NCI-H1105 treated with DMSO at 0.1 percent for 48 hours (cell line): Measurements from ENCODE around the gene USH2A.
A peak's percentile ranks its signal among the peaks of the same experiment; 100 is the strongest.
"Not testable (repeated sequence)": the region's sequence is repeated elsewhere in the genome, so short reads cannot be mapped to it uniquely, and the experiment has no call there.

Experiments used
- DNase-seq: peaks from one replicate; lab custom pipeline; 2025; lab: John Stamatoyannopoulos, UW

The USH2A gene

GRCh38 chr1:216410026-216410425 lies 13.2 kb downstream of the USH2A start:
- no peak for DNase-seq

- DNase-seq, result no peak
Observed at GRCh38 chr1:216390956-216391355, 32.3 kb downstream of the USH2A start.

GRCh38 chr1:216389774-216390173 lies 33.5 kb downstream of the USH2A start:
- no peak for DNase-seq

GRCh38 chr1:216388558-216388957 lies 34.7 kb downstream of the USH2A start:
- DNase-seq, result no peak

DNA sequence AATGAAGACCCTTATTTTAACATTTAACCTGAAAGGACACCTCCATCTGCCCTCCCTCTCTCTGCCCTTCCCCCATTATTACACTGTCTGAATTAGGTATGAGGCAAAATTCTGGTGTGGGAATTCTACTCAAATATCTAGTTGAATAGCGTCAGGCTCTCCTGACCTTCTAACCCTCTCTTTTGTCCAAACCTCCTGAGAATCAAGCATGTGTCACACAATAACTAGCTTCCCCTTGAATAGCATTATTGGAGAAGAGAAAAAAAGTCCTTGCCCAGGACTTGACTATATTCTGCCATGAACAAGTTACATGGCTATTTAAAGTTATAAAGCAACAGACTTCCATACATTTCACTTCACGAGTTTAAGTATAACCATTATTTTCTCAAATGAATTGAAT lies 35.5 kb downstream of the USH2A start:
- no peak for DNase-seq

DNA sequence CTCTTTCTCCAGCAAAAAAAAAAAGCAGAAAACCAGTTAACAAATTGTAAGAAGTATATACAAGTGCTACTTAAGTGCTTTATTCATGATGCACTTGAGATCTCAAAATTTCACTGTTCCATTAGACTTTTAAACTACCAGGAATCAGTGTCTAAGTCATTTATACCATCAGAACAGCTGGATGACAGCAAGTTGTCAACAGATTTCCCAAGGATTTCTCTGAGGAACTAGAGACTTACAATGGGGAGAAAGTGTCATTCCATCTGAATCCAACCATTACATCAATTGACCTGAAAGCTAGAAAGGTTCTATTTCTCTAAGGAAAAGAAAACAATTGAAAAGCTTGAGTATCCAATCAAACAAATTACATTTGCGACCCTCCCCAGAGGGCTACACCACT lies 43.8 kb downstream of the USH2A start:
- no peak for DNase-seq

GRCh38 chr1:216368249-216368648 lies 55.0 kb downstream of the USH2A start:
- no peak for DNase-seq

- DNase-seq, result no peak
Observed at GRCh38 chr1:216366979-216367378, 56.3 kb downstream of the USH2A start.

- no peak for DNase-seq
Observed at GRCh38 chr1:216356945-216357344, 66.3 kb downstream of the USH2A start.

DNA sequence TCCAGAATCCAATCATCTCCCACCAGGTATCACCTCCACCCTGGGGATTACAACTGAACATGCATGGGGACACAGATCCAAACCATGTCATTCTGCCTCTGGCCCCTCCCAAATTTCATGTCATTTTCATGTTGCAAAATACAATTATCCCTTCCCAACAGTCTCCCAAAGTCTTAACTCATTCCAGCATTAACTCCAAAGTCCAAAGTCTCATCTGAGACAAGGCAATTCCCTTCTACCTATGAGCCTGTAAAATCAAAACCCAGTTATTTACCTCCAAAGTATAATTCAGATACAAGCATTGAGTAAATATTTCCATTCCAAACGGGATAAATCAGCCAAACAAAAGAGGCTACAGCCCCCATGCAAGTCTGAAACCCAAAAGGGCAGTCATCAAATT lies 73.1 kb downstream of the USH2A start:
- no peak for DNase-seq

DNA sequence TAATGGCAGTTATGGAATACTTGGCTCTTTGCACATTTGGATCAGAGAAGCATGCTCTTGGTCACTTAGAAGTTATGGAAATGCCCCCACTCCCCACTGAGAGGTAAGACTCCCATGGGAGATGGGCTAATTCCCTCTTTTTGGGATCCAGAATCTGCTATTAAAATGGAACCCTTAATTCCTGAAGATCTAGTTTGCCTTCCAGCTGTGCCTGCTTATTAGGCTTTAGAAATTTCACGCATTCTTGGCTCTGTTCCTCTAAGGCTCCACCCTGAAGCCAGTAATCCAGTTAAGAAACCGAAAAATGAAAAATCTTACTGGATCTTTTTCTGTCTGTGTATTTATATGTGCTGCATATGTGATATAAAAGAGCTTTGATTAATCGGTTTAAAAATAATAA lies 76.7 kb downstream of the USH2A start:
- DNase-seq, result no peak

- DNase-seq, result not testable (repeated sequence)
Observed at GRCh38 chr1:216340542-216340941, 82.7 kb downstream of the USH2A start.

DNA sequence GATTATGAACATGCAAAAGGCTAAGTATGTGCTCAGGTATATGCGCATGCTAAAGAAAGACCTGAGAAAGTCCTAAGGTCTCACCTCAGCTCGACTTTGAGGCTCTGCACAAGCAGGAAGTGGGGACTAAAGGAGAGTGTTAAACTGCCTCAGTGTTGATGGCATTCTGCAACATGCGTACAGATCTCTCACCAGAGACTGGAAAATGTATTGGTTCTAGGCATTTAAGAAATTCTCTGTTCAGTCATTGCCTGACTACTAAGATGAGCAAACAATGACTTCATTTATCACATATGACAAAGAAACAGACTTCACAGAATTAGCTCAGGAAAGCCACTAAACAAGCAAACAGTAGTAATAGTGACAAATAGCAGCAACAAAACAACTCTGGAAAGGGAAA lies 90.8 kb downstream of the USH2A start:
- DNase-seq, result no peak

DNA sequence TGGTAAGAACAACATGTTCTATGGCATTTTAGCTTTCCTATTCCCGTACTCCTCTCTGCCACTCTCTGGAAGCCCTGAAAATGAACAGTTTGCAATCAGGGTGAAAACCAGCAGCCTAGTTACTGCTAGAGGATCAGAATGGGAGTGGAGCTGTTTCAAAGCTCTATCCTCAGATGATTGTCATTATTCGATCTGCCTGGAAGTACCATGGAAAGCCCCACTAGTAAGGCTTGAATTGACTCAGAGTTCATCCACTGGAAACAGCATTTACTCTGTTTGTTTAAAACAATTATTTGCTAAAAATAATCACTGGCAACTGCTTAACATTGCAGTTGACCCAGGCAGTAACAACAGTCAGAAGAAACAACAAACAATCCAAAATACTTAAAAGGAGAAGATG lies 91.2 kb downstream of the USH2A start:
- DNase-seq, result no peak

GRCh38 chr1:216331211-216331610 lies 92.0 kb downstream of the USH2A start:
- no peak for DNase-seq

- DNase-seq, result no peak
Observed at GRCh38 chr1:216330262-216330661, 93.0 kb downstream of the USH2A start.

- no peak for DNase-seq
Observed at GRCh38 chr1:216325946-216326345, 97.3 kb downstream of the USH2A start.

DNA sequence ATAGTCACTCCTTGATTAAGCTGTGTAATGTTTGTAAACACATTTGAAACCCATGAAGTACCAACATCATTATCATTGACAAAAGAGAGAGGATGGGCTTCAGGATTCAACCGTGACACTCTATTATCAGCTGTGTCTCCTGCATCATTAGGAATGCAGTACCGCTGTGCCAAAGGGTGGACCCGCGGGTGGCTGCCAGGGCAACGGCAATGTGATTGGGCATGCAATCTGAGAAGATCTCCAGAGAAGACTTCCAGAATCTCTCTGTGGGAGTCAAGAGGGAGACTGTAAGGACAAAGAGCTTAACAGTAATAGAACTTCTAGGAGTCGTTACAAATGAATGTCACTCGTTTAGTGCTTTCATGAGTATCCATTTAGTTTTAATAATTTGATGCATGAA lies 97.9 kb downstream of the USH2A start:
- DNase-seq, result no peak

- DNase-seq, result no peak
Observed at GRCh38 chr1:216323344-216323743, 99.9 kb downstream of the USH2A start.

DNA sequence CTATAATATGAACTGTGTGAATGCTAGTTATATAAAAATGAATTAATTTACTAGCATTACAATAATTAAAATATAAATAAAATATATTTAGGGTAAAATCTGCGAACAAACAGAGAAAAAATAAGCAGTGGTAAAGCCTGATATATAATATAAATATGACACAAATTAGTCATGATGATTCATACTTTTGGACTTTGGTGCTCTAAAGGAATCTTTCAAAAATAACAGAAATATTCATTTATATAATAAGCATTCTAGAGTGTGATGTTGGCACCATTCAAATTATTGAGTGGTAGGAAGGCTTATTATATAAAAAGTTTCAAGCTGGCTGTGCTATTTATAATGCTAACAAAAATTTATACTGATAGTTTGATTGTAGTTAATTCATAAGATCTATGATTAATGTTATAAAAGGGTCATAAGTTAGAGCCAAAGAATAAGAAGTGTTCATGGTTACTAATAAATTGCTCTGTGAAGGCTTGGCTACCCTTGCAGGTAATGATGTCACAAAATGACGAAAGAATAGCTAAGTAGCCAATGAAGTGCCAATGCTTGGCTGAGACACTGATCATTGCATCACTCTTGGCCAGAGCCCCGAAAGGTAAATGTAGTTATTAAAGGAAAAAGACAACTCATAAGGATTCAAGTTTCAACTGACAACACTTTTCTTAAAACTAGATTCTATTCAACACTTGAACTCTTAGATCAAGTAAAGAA lies 108.7 kb downstream of the USH2A start:
- DNase-seq, result no peak

DNA sequence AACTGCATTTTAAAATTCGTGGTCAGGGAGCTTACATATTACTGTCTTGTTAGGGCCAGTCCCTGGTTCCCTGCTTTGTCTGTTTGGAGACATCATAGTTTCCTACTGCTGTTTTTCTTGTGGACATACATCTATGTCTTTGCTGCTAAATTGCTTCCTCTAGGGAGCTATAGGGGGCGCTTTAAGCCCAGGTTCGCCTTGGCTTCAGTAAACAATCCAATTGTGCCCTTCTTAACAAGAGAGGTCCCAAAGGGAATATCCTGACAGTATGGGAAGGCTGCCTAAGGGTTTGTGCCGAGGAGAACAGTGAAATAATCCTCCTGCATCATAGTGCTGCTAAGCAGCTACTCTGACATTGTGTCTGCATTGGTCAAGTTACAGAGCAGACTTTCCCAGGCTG lies 112.5 kb downstream of the USH2A start:
- peak; percentile 50 for DNase-seq

DNA sequence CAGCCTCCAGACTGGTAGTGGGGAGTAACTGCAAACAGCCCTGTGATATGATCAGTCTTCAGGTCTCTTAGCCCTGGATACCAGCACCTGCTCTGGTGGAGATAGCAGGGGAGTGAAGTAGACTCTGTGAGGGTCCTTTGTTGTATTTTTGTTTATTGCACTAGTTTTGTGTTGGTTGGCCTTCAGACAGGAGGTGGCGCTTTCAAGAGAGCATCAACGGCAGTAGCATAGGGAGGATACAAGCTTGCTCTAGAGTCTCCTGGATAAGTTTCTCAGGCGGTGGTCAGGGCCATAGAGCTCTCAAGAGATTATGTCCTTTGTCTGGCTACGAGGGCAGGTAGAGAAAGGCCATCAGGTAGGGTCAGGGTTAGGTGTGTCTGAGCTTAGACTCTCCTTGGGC lies 116.4 kb downstream of the USH2A start:
- no peak for DNase-seq

- DNase-seq, result no peak
Observed at GRCh38 chr1:216303690-216304089, 119.6 kb downstream of the USH2A start.

- DNase-seq, result no peak
Observed at GRCh38 chr1:216293683-216294082, 129.6 kb downstream of the USH2A start.

- DNase-seq, result no peak
Observed at GRCh38 chr1:216290074-216290473, 133.2 kb downstream of the USH2A start.
